Calu3 (cell line): Measurements from ENCODE around the gene TRAK1. TPM values are rescaled to one million over a fixed set of nuclear protein-coding genes. Genes with fewer than 3 reads are reported as not detected.

Source experiments
- BruUV-seq: library from RNA; stranded (reverse); fragments of 400-500 nt; replicated peaks from 2 replicates; lab custom pipeline; 2021; lab: Mats Ljungman, UMichigan
- CTCF ChIA-PET: fragments of 300-600 bp; sonication (Branson Sonifier 250); formaldehyde crosslinking; loops from one replicate; lab custom pipeline; 2022; ENCODE audit warnings: antibody characterized with exemption; lab: Charles Lee
- DNase-seq: peaks from one replicate; pipeline ENCODE4 v3.0.0; 2022
- H3K27ac Mint-ChIP-seq: one replicate; pipeline ENCODE4 v1.8.0; 2022; ENCODE audit warnings: mixed read lengths; ENCODE audit not compliant: unreplicated experiment
- H3K27me3 Mint-ChIP-seq: one replicate; pipeline ENCODE4 v1.8.0; 2022; ENCODE audit warnings: mixed read lengths; ENCODE audit not compliant: unreplicated experiment
- H3K36me3 Mint-ChIP-seq: one replicate; pipeline ENCODE4 v1.8.0; 2022; ENCODE audit warnings: mild to moderate bottlenecking, moderate library complexity, mixed read lengths; ENCODE audit not compliant: insufficient read depth, unreplicated experiment
- H3K4me1 Mint-ChIP-seq: one replicate; pipeline ENCODE4 v1.8.0; 2022; ENCODE audit warnings: mild to moderate bottlenecking, low read depth, mixed read lengths; ENCODE audit not compliant: unreplicated experiment
- H3K4me3 Mint-ChIP-seq: one replicate; pipeline ENCODE4 v1.8.0; 2022; ENCODE audit warnings: mild to moderate bottlenecking, low read depth, moderate library complexity, mixed read lengths; ENCODE audit not compliant: unreplicated experiment
- H3K9me3 Mint-ChIP-seq: one replicate; pipeline ENCODE4 v1.8.0; 2022; ENCODE audit warnings: low read depth, mixed read lengths; ENCODE audit not compliant: unreplicated experiment
- intact Hi-C: fragments of 100-400 bp; cut with micrococcal nuclease; formaldehyde crosslinking; loops from one replicate; pipeline ENCODE4 v1.10.0; 2022; ENCODE audit not compliant: unreplicated experiment
- total RNA-seq: library from RNA; stranded (reverse); gene quantifications from 2 replicates; pipeline ENCODE4 v1.2.3, GENCODE V29; 2022
- TF ChIP-seq, protein P1 (sequence below): fragments of 200-600 bp; IDR thresholded peaks from one replicate; pipeline ENCODE4 v1.8.0; 2022; ENCODE audit warnings: antibody characterized with exemption; ENCODE audit not compliant: unreplicated experiment

TRAK1 gene
- total RNA-seq, 1 experiment from 2014 or later: 108 TPM

DNA sequence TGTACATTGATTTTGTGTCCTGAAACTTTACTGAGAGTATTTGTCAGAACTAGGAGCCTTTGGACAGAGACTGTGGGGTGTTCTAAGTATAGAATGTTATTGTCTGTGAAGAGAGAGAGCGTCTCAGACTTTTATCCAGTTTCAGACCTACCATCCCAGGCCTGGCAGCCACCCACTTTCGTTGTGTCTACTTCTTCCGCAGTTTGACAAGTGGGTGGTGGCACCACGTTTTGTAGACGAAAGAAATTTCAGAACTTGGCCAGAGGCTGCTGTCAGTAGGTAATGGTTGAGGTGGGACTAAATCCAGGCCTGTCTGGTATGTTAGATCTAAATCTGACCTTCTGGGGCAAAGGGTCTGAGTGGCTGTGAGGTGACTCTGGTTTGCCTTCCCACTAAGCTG lies 13.4 kb upstream of the TRAK1 start:
- intact Hi-C loops: no loop called here
- Mint-ChIP-seq H3K27ac (peak overlapping the region; percentile 82), H3K4me3 (no peak overlapping the region), H3K27me3 (no peaks in the 10 kb centered on the region), H3K4me1 (peaks cover 50% of the 10 kb centered on the region), H3K9me3 (no peaks in the 10 kb centered on the region), H3K36me3 (peaks cover 13% of the 10 kb centered on the region)
- no TSS peak for BruUV-seq
- no peak for DNase-seq
- TF ChIP-seq, protein P1, sequence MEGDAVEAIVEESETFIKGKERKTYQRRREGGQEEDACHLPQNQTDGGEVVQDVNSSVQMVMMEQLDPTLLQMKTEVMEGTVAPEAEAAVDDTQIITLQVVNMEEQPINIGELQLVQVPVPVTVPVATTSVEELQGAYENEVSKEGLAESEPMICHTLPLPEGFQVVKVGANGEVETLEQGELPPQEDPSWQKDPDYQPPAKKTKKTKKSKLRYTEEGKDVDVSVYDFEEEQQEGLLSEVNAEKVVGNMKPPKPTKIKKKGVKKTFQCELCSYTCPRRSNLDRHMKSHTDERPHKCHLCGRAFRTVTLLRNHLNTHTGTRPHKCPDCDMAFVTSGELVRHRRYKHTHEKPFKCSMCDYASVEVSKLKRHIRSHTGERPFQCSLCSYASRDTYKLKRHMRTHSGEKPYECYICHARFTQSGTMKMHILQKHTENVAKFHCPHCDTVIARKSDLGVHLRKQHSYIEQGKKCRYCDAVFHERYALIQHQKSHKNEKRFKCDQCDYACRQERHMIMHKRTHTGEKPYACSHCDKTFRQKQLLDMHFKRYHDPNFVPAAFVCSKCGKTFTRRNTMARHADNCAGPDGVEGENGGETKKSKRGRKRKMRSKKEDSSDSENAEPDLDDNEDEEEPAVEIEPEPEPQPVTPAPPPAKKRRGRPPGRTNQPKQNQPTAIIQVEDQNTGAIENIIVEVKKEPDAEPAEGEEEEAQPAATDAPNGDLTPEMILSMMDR: no peak
- CTCF ChIA-PET: interaction anchor here (0.6 kb wide), 1 partner anchor 175 kb away, joined by 5 read pairs; no protein-coding TSS in a partner anchor

DNA sequence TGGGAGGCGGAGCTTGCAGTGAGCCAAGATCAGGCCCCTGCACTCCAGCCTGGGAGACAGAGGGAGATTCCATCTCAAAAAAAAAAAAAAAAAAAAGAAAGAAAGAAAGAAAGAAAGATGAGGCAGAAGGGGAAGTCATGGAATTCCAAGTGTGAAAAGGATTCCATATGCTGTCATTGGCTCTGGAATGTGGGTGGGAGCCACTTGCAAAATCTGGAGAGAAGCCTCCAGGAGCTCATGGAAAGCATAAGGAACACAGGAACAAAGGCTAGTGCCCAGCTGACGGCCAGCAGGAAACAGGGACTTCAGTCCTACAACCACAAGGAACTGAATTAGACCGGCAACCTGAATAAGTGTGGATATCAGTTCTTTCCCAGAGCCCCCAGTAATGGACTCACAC lies 12.5 kb upstream of the TRAK1 start:
- H3K27me3 Mint-ChIP-seq: no peaks in the 10 kb centered on the region
- H3K36me3 Mint-ChIP-seq: peaks cover 13% of the 10 kb centered on the region
- TF ChIP-seq, protein P1: no peak
- BruUV-seq: no TSS peak
- H3K27ac Mint-ChIP-seq: peak overlapping the region; percentile 82
- H3K9me3 Mint-ChIP-seq: no peaks in the 10 kb centered on the region
- peaks cover 50% of the 10 kb centered on the region for H3K4me1 Mint-ChIP-seq
- no peak for DNase-seq
- CTCF ChIA-PET: interaction anchor here (1.3 kb wide), 1 partner anchor 58 kb away, joined by 4 read pairs; no protein-coding TSS in a partner anchor
- H3K4me3 Mint-ChIP-seq: no peak overlapping the region
- intact Hi-C loops: no loop called here

DNA sequence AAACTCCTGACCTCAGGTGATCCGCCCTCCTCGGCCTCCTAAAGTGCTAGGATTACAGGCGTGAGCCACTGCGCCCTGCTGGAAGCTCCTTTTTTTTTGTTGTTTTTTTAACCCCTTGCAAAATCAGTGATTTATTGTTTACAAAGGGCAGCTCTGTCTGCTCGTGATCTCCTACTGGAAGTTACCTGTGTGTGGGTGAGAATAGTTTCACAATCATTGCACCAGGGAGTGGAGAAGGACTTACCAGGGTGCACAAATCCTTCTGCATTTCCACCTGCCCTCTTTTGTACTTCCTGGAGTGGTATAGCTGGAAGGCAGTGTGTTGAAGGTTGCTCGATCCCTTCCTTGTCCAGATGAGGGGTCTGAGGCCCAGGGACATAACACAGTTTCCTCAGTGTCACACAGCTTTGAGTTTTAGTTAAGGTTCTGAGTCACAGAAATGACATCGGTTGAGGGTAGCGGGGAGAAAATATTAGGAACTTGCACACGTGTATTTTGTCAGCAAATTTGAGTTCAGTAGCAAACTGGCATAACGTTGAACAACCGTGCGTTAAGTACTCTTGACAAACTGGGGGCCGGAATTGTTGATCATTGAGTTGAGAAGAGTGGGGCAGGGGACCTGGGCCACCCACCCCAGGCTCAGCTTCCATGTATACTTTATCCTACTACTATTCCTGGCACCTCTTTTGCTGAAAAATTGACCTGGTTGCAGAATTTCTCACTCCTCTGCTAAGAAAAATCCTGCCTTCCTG lies 11.3 kb upstream of the TRAK1 start:
- DNase-seq: peak; percentile 36
- intact Hi-C loops: loop anchor here (5.0 kb wide), 1 partner anchor 63 kb away; no protein-coding TSS in a partner anchor
- BruUV-seq: no TSS peak
- Mint-ChIP-seq H3K36me3 (peaks cover 13% of the 10 kb centered on the region), H3K4me3 (peak overlapping the region; percentile 67), H3K27me3 (no peaks in the 10 kb centered on the region), H3K9me3 (no peaks in the 10 kb centered on the region), H3K4me1 (peaks cover 50% of the 10 kb centered on the region), H3K27ac (peak overlapping the region; percentile 82)
- TF ChIP-seq, protein P1: no peak
- CTCF ChIA-PET: interaction anchor here (0.6 to 1.6 kb wide), 8 partner anchors 13 to 741 kb away, joined by 3 to 9 read pairs (median 4); partner anchors contain the start of gene ULK4

DNA sequence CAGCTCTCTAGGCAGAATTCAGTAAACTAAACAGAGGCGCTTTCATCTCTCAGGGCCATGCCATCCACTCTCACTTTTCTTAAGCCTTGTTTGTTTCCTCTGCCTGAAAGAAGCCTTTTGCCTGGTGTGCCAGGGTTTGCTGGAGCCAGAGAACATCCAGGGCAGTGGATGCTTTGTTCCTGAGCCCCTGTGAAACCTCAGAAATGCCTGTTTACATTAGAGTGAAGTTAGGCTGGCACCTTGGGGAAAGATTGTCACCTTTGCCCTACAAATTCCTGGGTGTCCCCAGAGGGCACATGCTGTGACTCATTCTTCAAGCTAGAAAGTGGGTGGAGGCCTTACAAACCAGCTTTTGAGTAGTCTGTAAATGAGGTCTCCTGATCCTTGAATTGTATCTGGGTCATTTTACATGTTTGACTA lies 10.7 kb upstream of the TRAK1 start:
- Mint-ChIP-seq H3K36me3 (peaks cover 13% of the 10 kb centered on the region), H3K4me1 (peaks cover 50% of the 10 kb centered on the region), H3K4me3 (peak overlapping the region; percentile 67), H3K27ac (peak overlapping the region; percentile 82), H3K27me3 (no peaks in the 10 kb centered on the region), H3K9me3 (no peaks in the 10 kb centered on the region)
- intact Hi-C loops: loop anchor here (5.0 kb wide), 1 partner anchor 63 kb away; no protein-coding TSS in a partner anchor
- BruUV-seq: no TSS peak
- DNase-seq: peak; percentile 64
- CTCF ChIA-PET: interaction anchor here (0.6 to 1.6 kb wide), 7 partner anchors 14 to 740 kb away, joined by 3 to 9 read pairs (median 4); partner anchors contain the start of gene ULK4
- TF ChIP-seq, protein P1: no peak
